ENCODE measurements around the gene ARHGDIB.

ARHGDIB gene

GRCh38 chr12:14930299-14930698 is 31.1 kb downstream of the ARHGDIB start:
- no peak for DNase-seq (ENCODE audit: low read depth)

- DNase-seq (ENCODE audit: low read depth): no peak
These were observed 32.5 kb downstream of the ARHGDIB start for GRCh38 chr12:14928931-14929330.

- DNase-seq (ENCODE audit: low read depth): no peak
These were observed 34.1 kb downstream of the ARHGDIB start for GRCh38 chr12:14927267-14927666.

- DNase-seq (ENCODE audit: low read depth): no peak
These were observed 36.9 kb downstream of the ARHGDIB start for GRCh38 chr12:14924541-14924940.

- DNase-seq (ENCODE audit: low read depth): no peak
These were observed 37.5 kb downstream of the ARHGDIB start for GRCh38 chr12:14923944-14924343.

- no peak for DNase-seq (ENCODE audit: low read depth)
These were observed 40.2 kb downstream of the ARHGDIB start for GRCh38 chr12:14921218-14921617.

- DNase-seq (ENCODE audit: low read depth): no peak
These were observed 40.8 kb downstream of the ARHGDIB start for GRCh38 chr12:14920475-14921126.

GRCh38 chr12:14919455-14919854 is 41.9 kb downstream of the ARHGDIB start:
- DNase-seq (ENCODE audit: low read depth): no peak

- no peak for DNase-seq (ENCODE audit: low read depth)
These were observed 45.7 kb downstream of the ARHGDIB start for GRCh38 chr12:14915736-14916135.

GRCh38 chr12:14913381-14913781 is 48.0 kb downstream of the ARHGDIB start:
- DNase-seq (ENCODE audit: low read depth): no peak

- DNase-seq (ENCODE audit: low read depth): no peak
These were observed 50.3 kb downstream of the ARHGDIB start for GRCh38 chr12:14911131-14911530.

- DNase-seq (ENCODE audit: low read depth): no peak
These were observed 51.1 kb downstream of the ARHGDIB start for GRCh38 chr12:14910090-14910915.

GRCh38 chr12:14907953-14908352 is 53.4 kb downstream of the ARHGDIB start:
- no peak for DNase-seq (ENCODE audit: low read depth)

- no peak for DNase-seq (ENCODE audit: low read depth)
These were observed 55.3 kb downstream of the ARHGDIB start for GRCh38 chr12:14906114-14906513.

- DNase-seq (ENCODE audit: low read depth): no peak
These were observed 56.0 kb downstream of the ARHGDIB start for GRCh38 chr12:14905269-14906004.

GRCh38 chr12:14904854-14905253 is 56.5 kb downstream of the ARHGDIB start:
- no peak for DNase-seq (ENCODE audit: low read depth)

GRCh38 chr12:14903386-14904098 is 57.9 kb downstream of the ARHGDIB start:
- no peak for DNase-seq (ENCODE audit: low read depth)

- no peak for DNase-seq (ENCODE audit: low read depth)
These were observed 58.9 kb downstream of the ARHGDIB start for GRCh38 chr12:14902465-14902864.

- no peak for DNase-seq (ENCODE audit: low read depth)
These were observed 60.2 kb downstream of the ARHGDIB start for GRCh38 chr12:14901228-14901562.

- no peak for DNase-seq (ENCODE audit: low read depth)
These were observed 60.7 kb downstream of the ARHGDIB start for GRCh38 chr12:14900521-14901227.

- no peak for DNase-seq (ENCODE audit: low read depth)
These were observed 64.8 kb downstream of the ARHGDIB start for GRCh38 chr12:14896521-14897169.
